Activated naive CD4-positive, alpha-beta T cell treated with anti-CD3 and anti-CD28 coated beads for 36 hours (primary cell): Measurements from ENCODE around the gene IL3. TPM values are rescaled to one million over a fixed set of nuclear protein-coding genes. Genes with fewer than 3 reads are reported as not detected.

Experiments
- CTCF ChIA-PET: fragments of 350-600 bp; sonication (Branson Sonifier 250); formaldehyde crosslinking; loops from one replicate; lab custom pipeline; 2021; ENCODE audit warnings: antibody characterized with exemption; lab: Charles Lee
- DNase-seq: peaks from one replicate; pipeline ENCODE4 v3.0.0-alpha.2; 2020
- H3K27ac Mint-ChIP-seq: one replicate; pipeline ENCODE4 v1.8.0; 2021; ENCODE audit warnings: mild to moderate bottlenecking, mixed read lengths
- H3K27me3 Mint-ChIP-seq: one replicate; pipeline ENCODE4 v1.8.0; 2021; ENCODE audit warnings: low read depth, mixed read lengths
- H3K36me3 Mint-ChIP-seq: one replicate; pipeline ENCODE4 v1.8.0; 2021; ENCODE audit warnings: low read depth, mixed read lengths
- H3K4me1 Mint-ChIP-seq: one replicate; pipeline ENCODE4 v1.8.0; 2021; ENCODE audit warnings: low read depth, mixed read lengths
- H3K4me3 Mint-ChIP-seq: one replicate; pipeline ENCODE4 v1.8.0; 2021; ENCODE audit warnings: mild to moderate bottlenecking, moderate library complexity, mixed read lengths
- H3K9me3 Mint-ChIP-seq: one replicate; pipeline ENCODE4 v1.8.0; 2021; ENCODE audit warnings: mixed read lengths
- intact Hi-C: fragments of 100-400 bp; cut with micrococcal nuclease; formaldehyde crosslinking; loops from one replicate; pipeline ENCODE4 v1.15.1; 2023
- total RNA-seq, 2 experiments: library from RNA; stranded (reverse); gene quantifications; one replicate each; pipeline ENCODE4 v1.2.3, GENCODE V29; 2021

Gene IL3
- total RNA-seq, 2 experiments from 2014 or later: not detected

- H3K9me3 Mint-ChIP-seq: no peaks in the 10 kb centered on the region
- no peak for DNase-seq
- H3K27me3 Mint-ChIP-seq: no peaks in the 10 kb centered on the region
- H3K4me3 Mint-ChIP-seq: no peak overlapping the region
- H3K36me3 Mint-ChIP-seq: no peaks in the 10 kb centered on the region
- no peak overlapping the region for H3K27ac Mint-ChIP-seq
- intact Hi-C loops: no loop called here
- CTCF ChIA-PET: interaction anchor here (1.7 kb wide), 2 partner anchors 10 to 46 kb away, joined by 5 to 6 read pairs; no protein-coding TSS in a partner anchor
- H3K4me1 Mint-ChIP-seq: peaks cover 7% of the 10 kb centered on the region
Measured at GRCh38 chr5:132053483-132053882, 7.0 kb upstream of the IL3 start.

GRCh38 chr5:132054031-132054696 lies 6.3 kb upstream of the IL3 start:
- intact Hi-C loops: no loop called here
- H3K27me3 Mint-ChIP-seq: no peaks in the 10 kb centered on the region
- H3K27ac Mint-ChIP-seq: no peak overlapping the region
- H3K4me3 Mint-ChIP-seq: no peak overlapping the region
- no peak for DNase-seq
- no peaks in the 10 kb centered on the region for H3K9me3 Mint-ChIP-seq
- CTCF ChIA-PET: interaction anchor here (1.4 to 1.7 kb wide), 3 partner anchors 9 to 46 kb away, joined by 5 to 6 read pairs (median 5); no protein-coding TSS in a partner anchor
- H3K36me3 Mint-ChIP-seq: no peaks in the 10 kb centered on the region
- peaks cover 7% of the 10 kb centered on the region for H3K4me1 Mint-ChIP-seq

GRCh38 chr5:132054697-132055440 lies 5.6 kb upstream of the IL3 start:
- Mint-ChIP-seq H3K4me3 (no peak overlapping the region), H3K4me1 (peaks cover 7% of the 10 kb centered on the region), H3K36me3 (no peaks in the 10 kb centered on the region), H3K27ac (no peak overlapping the region), H3K9me3 (no peaks in the 10 kb centered on the region), H3K27me3 (no peaks in the 10 kb centered on the region)
- intact Hi-C loops: no loop called here
- no peak for DNase-seq
- CTCF ChIA-PET: interaction anchor here (1.4 kb wide), 1 partner anchor 10 kb away, joined by 5 read pairs; no protein-coding TSS in a partner anchor

- Mint-ChIP-seq H3K27ac (no peak overlapping the region), H3K36me3 (no peaks in the 10 kb centered on the region), H3K4me3 (no peak overlapping the region), H3K4me1 (peaks cover 7% of the 10 kb centered on the region), H3K9me3 (no peaks in the 10 kb centered on the region), H3K27me3 (no peaks in the 10 kb centered on the region)
- no peak for DNase-seq
- intact Hi-C loops: no loop called here
- CTCF ChIA-PET: interaction anchor here (1.4 kb wide), 1 partner anchor 9 kb away, joined by 5 read pairs; no protein-coding TSS in a partner anchor
Measured at GRCh38 chr5:132055441-132055807, 5.0 kb upstream of the IL3 start.

GRCh38 chr5:132055808-132056609 lies 4.4 kb upstream of the IL3 start:
- H3K9me3 Mint-ChIP-seq: no peaks in the 10 kb centered on the region
- no peaks in the 10 kb centered on the region for H3K27me3 Mint-ChIP-seq
- DNase-seq: no peak
- H3K27ac Mint-ChIP-seq: no peak overlapping the region
- CTCF ChIA-PET: interaction anchor here (1.4 kb wide), 1 partner anchor 9 kb away, joined by 5 read pairs; no protein-coding TSS in a partner anchor
- H3K4me3 Mint-ChIP-seq: no peak overlapping the region
- H3K4me1 Mint-ChIP-seq: peaks cover 7% of the 10 kb centered on the region
- H3K36me3 Mint-ChIP-seq: no peaks in the 10 kb centered on the region
- intact Hi-C loops: no loop called here

- intact Hi-C loops: no loop called here
- H3K4me3 Mint-ChIP-seq: no peak overlapping the region
- CTCF ChIA-PET: interaction anchor here (0.6 kb wide), 1 partner anchor 641 kb away, joined by 3 read pairs; no protein-coding TSS in a partner anchor
- DNase-seq: no peak
- H3K27me3 Mint-ChIP-seq: no peaks in the 10 kb centered on the region
- no peaks in the 10 kb centered on the region for H3K9me3 Mint-ChIP-seq
- H3K36me3 Mint-ChIP-seq: no peaks in the 10 kb centered on the region
- H3K4me1 Mint-ChIP-seq: peaks cover 7% of the 10 kb centered on the region
- H3K27ac Mint-ChIP-seq: no peak overlapping the region
Measured at GRCh38 chr5:132056610-132057497, 3.6 kb upstream of the IL3 start.

GRCh38 chr5:132057498-132058255 lies 2.8 kb upstream of the IL3 start:
- H3K27me3 Mint-ChIP-seq: no peaks in the 10 kb centered on the region
- no peak overlapping the region for H3K4me3 Mint-ChIP-seq
- H3K27ac Mint-ChIP-seq: no peak overlapping the region
- no peaks in the 10 kb centered on the region for H3K36me3 Mint-ChIP-seq
- H3K4me1 Mint-ChIP-seq: peaks cover 7% of the 10 kb centered on the region
- no peak for DNase-seq
- intact Hi-C loops: no loop called here
- no peaks in the 10 kb centered on the region for H3K9me3 Mint-ChIP-seq
- CTCF ChIA-PET: no interaction called here

- no peak overlapping the region for H3K4me3 Mint-ChIP-seq
- H3K27me3 Mint-ChIP-seq: no peaks in the 10 kb centered on the region
- H3K36me3 Mint-ChIP-seq: no peaks in the 10 kb centered on the region
Measured at GRCh38 chr5:132058646-132059042, 1.8 kb upstream of the IL3 start.

GRCh38 chr5:132059043-132059695 lies 1.3 kb upstream of the IL3 start:
- DNase-seq: peak; percentile 6
- no peaks in the 10 kb centered on the region for H3K36me3 Mint-ChIP-seq

More at GRCh38 chr5:132058646-132059042, 1.8 kb upstream of the IL3 start:
- Mint-ChIP-seq H3K4me1 (peaks cover 10% of the 10 kb centered on the region), H3K9me3 (no peaks in the 10 kb centered on the region), H3K27ac (no peak overlapping the region)
- DNase-seq: no peak
- CTCF ChIA-PET: no interaction called here
- intact Hi-C loops: no loop called here

GRCh38 chr5:132059696-132060500 lies 557 bp upstream of the IL3 start:
- Mint-ChIP-seq H3K9me3 (no peaks in the 10 kb centered on the region), H3K27me3 (no peaks in the 10 kb centered on the region), H3K36me3 (no peaks in the 10 kb centered on the region), H3K4me3 (no peak overlapping the region), H3K27ac (no peak overlapping the region), H3K4me1 (peaks cover 14% of the 10 kb centered on the region)
- CTCF ChIA-PET: interaction anchor here (1.4 to 3.8 kb wide), 2 partner anchors 52 to 471 kb away, joined by 5 to 20 read pairs; no protein-coding TSS in a partner anchor
- no peak for DNase-seq
- intact Hi-C loops: loop anchor here (5.0 kb wide), 2 partner anchors 263 to 307 kb away; partner anchors contain the start of genes FNIP1 and SLC22A5

More at GRCh38 chr5:132059043-132059695, 1.3 kb upstream of the IL3 start:
- Mint-ChIP-seq H3K27ac (no peak overlapping the region), H3K27me3 (no peaks in the 10 kb centered on the region), H3K4me1 (peaks cover 10% of the 10 kb centered on the region), H3K4me3 (no peak overlapping the region), H3K9me3 (no peaks in the 10 kb centered on the region)
- CTCF ChIA-PET: no interaction called here
- intact Hi-C loops: no loop called here
